A673 (cell line): Measurements from ENCODE around the gene AMZ1.

ENCODE experiments used
- EZH2 ChIP-seq: fragments of 200-600 bp; sonication (generic); IDR thresholded peaks from 2 replicates; pipeline ENCODE4 v1.6.1; 2017; ENCODE audit warnings: borderline replicate concordance, low read depth, mild to moderate bottlenecking, mixed read lengths, antibody characterized with exemption, low read length; ENCODE audit not compliant: poor library complexity, severe bottlenecking
- TF ChIP-seq, protein P1 (sequence below): fragments of 300-800, 200-600 bp; sonication (generic); conservative IDR thresholded peaks from 2 replicates; pipeline ENCODE4 v1.5.1; 2017; ENCODE audit warnings: low read depth, mild to moderate bottlenecking, antibody characterized with exemption, low read length, moderate library complexity, mixed read lengths

DNA sequence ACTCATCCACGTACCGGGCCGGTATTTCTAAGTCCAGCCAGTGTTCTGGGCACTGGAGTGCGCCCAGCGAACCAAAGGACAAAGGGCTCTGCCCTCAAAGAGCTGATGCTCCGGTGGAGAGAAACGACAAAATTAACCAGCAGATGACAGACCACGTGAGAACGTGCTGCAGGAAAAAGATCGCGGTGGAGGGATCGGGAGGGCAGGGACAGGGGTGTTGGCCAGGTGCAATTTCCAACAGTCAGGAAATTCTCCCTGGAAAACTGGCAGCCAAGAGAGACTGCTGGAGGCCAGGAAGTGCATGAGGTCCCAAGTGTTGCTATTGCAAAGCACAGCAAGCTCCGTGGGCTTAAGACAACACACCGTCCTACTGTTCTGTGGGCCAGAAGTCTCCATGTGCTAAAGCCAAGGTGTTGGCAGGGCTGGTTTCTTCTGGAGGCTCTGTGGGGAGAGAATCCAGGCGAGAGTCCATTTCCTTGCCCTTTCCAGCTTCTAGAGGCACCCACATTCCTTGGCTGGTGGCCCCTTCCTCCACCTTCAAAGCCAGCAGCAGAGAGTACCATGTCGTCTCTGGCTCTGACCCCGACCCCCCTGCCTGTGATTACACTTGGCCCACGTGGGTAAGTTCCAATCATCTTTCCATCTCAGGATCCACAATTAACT is 21.3 kb upstream of the AMZ1 start:
- TF ChIP-seq, protein P1, sequence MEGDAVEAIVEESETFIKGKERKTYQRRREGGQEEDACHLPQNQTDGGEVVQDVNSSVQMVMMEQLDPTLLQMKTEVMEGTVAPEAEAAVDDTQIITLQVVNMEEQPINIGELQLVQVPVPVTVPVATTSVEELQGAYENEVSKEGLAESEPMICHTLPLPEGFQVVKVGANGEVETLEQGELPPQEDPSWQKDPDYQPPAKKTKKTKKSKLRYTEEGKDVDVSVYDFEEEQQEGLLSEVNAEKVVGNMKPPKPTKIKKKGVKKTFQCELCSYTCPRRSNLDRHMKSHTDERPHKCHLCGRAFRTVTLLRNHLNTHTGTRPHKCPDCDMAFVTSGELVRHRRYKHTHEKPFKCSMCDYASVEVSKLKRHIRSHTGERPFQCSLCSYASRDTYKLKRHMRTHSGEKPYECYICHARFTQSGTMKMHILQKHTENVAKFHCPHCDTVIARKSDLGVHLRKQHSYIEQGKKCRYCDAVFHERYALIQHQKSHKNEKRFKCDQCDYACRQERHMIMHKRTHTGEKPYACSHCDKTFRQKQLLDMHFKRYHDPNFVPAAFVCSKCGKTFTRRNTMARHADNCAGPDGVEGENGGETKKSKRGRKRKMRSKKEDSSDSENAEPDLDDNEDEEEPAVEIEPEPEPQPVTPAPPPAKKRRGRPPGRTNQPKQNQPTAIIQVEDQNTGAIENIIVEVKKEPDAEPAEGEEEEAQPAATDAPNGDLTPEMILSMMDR = no peak
- no peak for TF ChIP-seq EZH2
